Measurements from ENCODE around the gene PLCL2.

GRCh38 chr3:16944356-16944755 is 59.6 kb downstream of the PLCL2 start:
- TF ChIP-seq EZH2 (IDR thresholded peaks at IDR 0.05) (no peak), POLR2AphosphoS5 (IDR thresholded peaks at IDR 0.05; ENCODE audit: borderline replicate concordance, low read depth, low read length) (no peak), FOXP2 (optimal IDR thresholded peaks at IDR 0.05; ENCODE audit: control extremely low read depth, extremely low read length, insufficient read depth) (no peak)

Data from SK-N-MC (cell line).